Iris pigment epithelial cell (primary cell): ENCODE measurements around the gene LCN9.
"Not testable (repeated sequence)": the region's sequence is repeated elsewhere in the genome, so short reads cannot be mapped to it uniquely, and the experiment has no call there.

ENCODE experiments used
- DNase-seq: peaks from one replicate; pipeline ENCODE4 v3.0.0-alpha.2; 2011; ENCODE audit warnings: low read depth

LCN9 gene

GRCh38 chr9:135647884-135648283 is 15.2 kb upstream of the LCN9 start:
- no peak for DNase-seq

GRCh38 chr9:135648494-135649410 is 14.4 kb upstream of the LCN9 start:
- no peak for DNase-seq

- no peak for DNase-seq
These were observed 13.6 kb upstream of the LCN9 start for GRCh38 chr9:135649508-135649907.

- DNase-seq, result no peak
These were observed 12.7 kb upstream of the LCN9 start for GRCh38 chr9:135650408-135650807.

- no peak for DNase-seq
These were observed 7.8 kb upstream of the LCN9 start for GRCh38 chr9:135655317-135655716.

GRCh38 chr9:135657416-135657815 is 5.7 kb upstream of the LCN9 start:
- no peak for DNase-seq

- no peak for DNase-seq
These were observed 3.9 kb upstream of the LCN9 start for GRCh38 chr9:135659252-135659651.

GRCh38 chr9:135660407-135660806 is 2.7 kb upstream of the LCN9 start:
- DNase-seq, result no peak

- DNase-seq, result peak; percentile 28
These were observed 1.1 kb upstream of the LCN9 start for GRCh38 chr9:135661816-135662560.

GRCh38 chr9:135663451-135663770 is 302 bp downstream of the LCN9 start:
- no peak for DNase-seq

- no peak for DNase-seq
These were observed 748 bp downstream of the LCN9 start for GRCh38 chr9:135663857-135664256.

GRCh38 chr9:135664266-135664665 is 1.2 kb downstream of the LCN9 start:
- DNase-seq, result no peak

- DNase-seq, result no peak
These were observed 2.0 kb downstream of the LCN9 start for GRCh38 chr9:135664801-135665794.

- no peak for DNase-seq
These were observed 2.7 kb downstream of the LCN9 start for GRCh38 chr9:135665795-135666189.

GRCh38 chr9:135666534-135667462 is 3.7 kb downstream of the LCN9 start:
- DNase-seq, result no peak

- no peak for DNase-seq
These were observed 4.4 kb downstream of the LCN9 start for GRCh38 chr9:135667463-135668001.

- DNase-seq, result not testable (repeated sequence)
These were observed 5.9 kb downstream of the LCN9 start for GRCh38 chr9:135669018-135669417.

GRCh38 chr9:135669616-135670285 is 6.6 kb downstream of the LCN9 start:
- DNase-seq, result no peak

- DNase-seq, result no peak
These were observed 7.8 kb downstream of the LCN9 start for GRCh38 chr9:135670721-135671590.
